ENCODE results near the gene SPPL2C. TPM values are rescaled to one million over a fixed set of nuclear protein-coding genes. Genes with fewer than 3 reads are reported as not detected.

SPPL2C gene
- total and polyA plus RNA-seq, 2 of the 8 experiments (the other 6 are each of a cell fraction or from before 2014, with no cell fraction given) = not detected

- H2BK12ac ChIP-seq (ENCODE audit: low read depth, low read length) = no peak overlapping the region
- no peaks in the 10 kb centered on the region for H3K9me3 ChIP-seq (ENCODE audit: insufficient read depth in 2 of 2, low read depth in 1 of 2, low read length in 1 of 2)
- no peak overlapping the region for H3K23ac ChIP-seq (ENCODE audit: insufficient read length)
- no peak overlapping the region for H2AFZ ChIP-seq (ENCODE audit: low read length)
- H3K27me3 ChIP-seq (replicated peaks in 1 of 4; ENCODE audit: control insufficient read depth in 3 of 4, extremely low read depth in 1 of 4, insufficient read depth in 3 of 4, low read length in 3 of 4) = peaks cover 0 to 2% (median 0%) of the 10 kb centered on the region in 4 experiments; a peak in 3 of 7 replicates
- peaks cover 0 to 3% (median 0%) of the 10 kb centered on the region in 4 experiments; a peak in 1 of 7 replicates for H3K4me1 ChIP-seq (replicated peaks in 1 of 4; ENCODE audit: control insufficient read depth in 3 of 4, insufficient read depth in 4 of 4, low read length in 3 of 4)
- FAIRE-seq (no peak), DNase-seq (ENCODE audit: low read depth in 1 of 2, low spot score in 2 of 2) (no peak)
- no peak overlapping the region for H2BK120ac ChIP-seq (replicated peaks; ENCODE audit: low read depth, low read length)
- no peaks in the 10 kb centered on the region for H3K23me2 ChIP-seq (ENCODE audit: low read depth, low read length)
- no peak overlapping the region for H2BK15ac ChIP-seq (ENCODE audit: low read length)
- H3K79me2 ChIP-seq (ENCODE audit: control insufficient read depth in 1 of 2, insufficient read depth in 2 of 2, low read length in 2 of 2) = no peaks in the 10 kb centered on the region
- H3K9ac ChIP-seq (replicated peaks in 1 of 4; ENCODE audit: extremely low read depth in 1 of 4, low read depth in 3 of 4, low read length in 3 of 4) = no peak overlapping the region
- POLR2A ChIA-PET (ENCODE audit: partially characterized antibody) = no interaction called here
- no peak overlapping the region for H2BK5ac ChIP-seq (ENCODE audit: low read depth, low read length)
- WGBS, 2 experiments (ENCODE audit: extremely low coverage in 1 of 2, insufficient coverage in 1 of 2, insufficient read length in 1 of 2, insufficient replicate concordance in 2 of 2, low coverage in 1 of 2, low lambda C conversion rate in 2 of 2, missing lambda C conversion rate in 1 of 2) = 77% methylated on average over 1 of the region's 1 CpG; no CpG with 5 or more reads in 1 of the 2 experiments
- no peak overlapping the region for H2BK20ac ChIP-seq (ENCODE audit: low read length)
- H3K18ac ChIP-seq (ENCODE audit: extremely low read depth, low read length) = no peak overlapping the region
- H3K79me1 ChIP-seq (ENCODE audit: low read depth, low read length) = no peaks in the 10 kb centered on the region
- no peak overlapping the region for H3K4ac ChIP-seq (replicated peaks; ENCODE audit: insufficient read length, low read depth, low read length)
- no peak overlapping the region for H4K91ac ChIP-seq (replicated peaks; ENCODE audit: insufficient read length, low read length)
- H3K27ac ChIP-seq (ENCODE audit: low read depth, low read length) = no peak overlapping the region
- H3K36me3 ChIP-seq (ENCODE audit: control insufficient read depth in 2 of 4, insufficient read depth in 4 of 4, low read length in 3 of 4) = no peaks in the 10 kb centered on the region
- H3K14ac ChIP-seq (ENCODE audit: insufficient read length) = no peak overlapping the region
- H2AK5ac ChIP-seq (ENCODE audit: low read depth, low read length) = no peak overlapping the region
- H3K4me2 ChIP-seq (ENCODE audit: insufficient read depth in 1 of 2, low read depth in 2 of 2, low read length in 2 of 2) = no peak overlapping the region
- H3K56ac ChIP-seq (replicated peaks; ENCODE audit: insufficient read length, low read depth, low read length) = no peak overlapping the region
- no peaks in the 10 kb centered on the region for H4K20me1 ChIP-seq (replicated peaks in 1 of 2; ENCODE audit: control insufficient read depth in 1 of 2, insufficient read depth in 2 of 2, low read length in 2 of 2)
- H3K4me3 ChIP-seq (ENCODE audit: extremely low read depth in 1 of 4, insufficient read depth in 2 of 4, low read depth in 3 of 4, low read length in 4 of 4) = no peak overlapping the region
- no peak overlapping the region for H4K5ac ChIP-seq (ENCODE audit: insufficient read length, low read depth, low read length)
- no peak overlapping the region for H4K8ac ChIP-seq (ENCODE audit: extremely low read depth, insufficient read depth, low read length)
- CTCF ChIA-PET (ENCODE audit: partially characterized antibody) = interaction anchor here (0.7 to 2.6 kb wide), 10 partner anchors 8 to 163 kb away, joined by 3 to 10 read pairs (median 3); no protein-coding TSS in a partner anchor
- no peak for TF ChIP-seq YY1 (IDR thresholded peaks at IDR 0.05; ENCODE audit: low read depth, low read length)
- TF ChIP-seq EGR1 (IDR thresholded peaks at IDR 0.05; ENCODE audit: borderline replicate concordance, low read depth, low read length) = no peak
- TF ChIP-seq CHD1 (IDR thresholded peaks at IDR 0.05; ENCODE audit: low read depth, low read length) = no peak
- no peak for TF ChIP-seq SIRT6 (IDR thresholded peaks at IDR 0.05; ENCODE audit: low read length)
- TF ChIP-seq TBP (IDR thresholded peaks at IDR 0.05; ENCODE audit: low read depth, low read length) = no peak
- TF ChIP-seq HDAC6 (IDR thresholded peaks at IDR 0.05; ENCODE audit: low read depth, low read length) = no peak
- TF ChIP-seq TAF1 (IDR thresholded peaks at IDR 0.05; ENCODE audit: low read depth, low read length) = no peak
- TF ChIP-seq JUN (IDR thresholded peaks at IDR 0.05; ENCODE audit: low read depth, low read length) = no peak
- no peak for TF ChIP-seq TEAD4 (IDR thresholded peaks at IDR 0.05; ENCODE audit: low read depth, low read length)
- TF ChIP-seq NANOG (IDR thresholded peaks at IDR 0.05; ENCODE audit: insufficient read depth, low read depth, low read length, poor library complexity, severe bottlenecking) = no peak
- no peak for TF ChIP-seq EZH2 (IDR thresholded peaks at IDR 0.05; ENCODE audit: low read depth, low read length, severe bottlenecking)
- no peak for TF ChIP-seq RAD21 (IDR thresholded peaks at IDR 0.05 in 1 of 2, conservative IDR thresholded peaks at IDR 0.05 in 1 of 2; ENCODE audit: low read depth in 2 of 2, low read length in 2 of 2)
- no peak for TF ChIP-seq E2F6 (IDR thresholded peaks at IDR 0.05)
- TF ChIP-seq TCF12 (IDR thresholded peaks at IDR 0.05; ENCODE audit: low read depth, low read length) = no peak
- TF ChIP-seq GTF2F1 (IDR thresholded peaks at IDR 0.05; ENCODE audit: borderline replicate concordance, low read depth, low read length) = no peak
Measured at GRCh38 chr17:45808845-45809244, 35.8 kb upstream of the SPPL2C start.

All from H1 (cell line).